OCI-LY7 (cell line): ENCODE results near the gene OPN5. TPM values are rescaled to one million over a fixed set of nuclear protein-coding genes. Genes with fewer than 3 reads are reported as not detected.

Source experiments
- BruUV-seq: library from RNA; stranded (reverse); fragments of 400-500 nt; replicated peaks from 2 replicates; lab custom pipeline; 2021; lab: Mats Ljungman, UMichigan
- CTCF ChIA-PET: fragments of 300-600 bp; sonication (Branson Sonifier 250); formaldehyde crosslinking; loops from one replicate; lab custom pipeline; 2022; ENCODE audit warnings: antibody characterized with exemption; ENCODE audit not compliant: unreplicated experiment; lab: Charles Lee
- POLR2A ChIA-PET: fragments of 300-600 bp; sonication (Branson Sonifier 250); formaldehyde crosslinking; loops from one replicate; lab custom pipeline; 2022; ENCODE audit warnings: antibody characterized with exemption; lab: Charles Lee
- DNase-seq: peaks from one replicate; pipeline ENCODE4 v3.0.0-alpha.2; 2015; ENCODE audit warnings: low spot score
- H2AFZ ChIP-seq: fragments of 200-600 bp; sonication (generic), shearing (Covaris generic); 2 replicates; pipeline ENCODE4 v1.6.1; 2014; ENCODE audit warnings: mild to moderate bottlenecking, antibody characterized with exemption, low read length, moderate library complexity
- H3K27ac ChIP-seq: fragments of 200-600 bp; sonication (generic); 2 replicates; pipeline ENCODE4 v1.5.1; 2014; ENCODE audit warnings: mixed run types, low read depth, mild to moderate bottlenecking, moderate library complexity, low read length, inconsistent platforms; ENCODE audit not compliant: poor library complexity, severe bottlenecking
- H3K36me3 ChIP-seq: fragments of 200-600 bp; sonication (generic); 2 replicates; pipeline ENCODE4 v1.6.1; 2014; ENCODE audit warnings: mild to moderate bottlenecking, antibody characterized with exemption, low read length, moderate library complexity, mixed read lengths; ENCODE audit not compliant: insufficient read depth
- H3K4me1 ChIP-seq: fragments of 200-600 bp; sonication (generic); 2 replicates; pipeline ENCODE4 v1.5.1; 2014; ENCODE audit warnings: mild to moderate bottlenecking, low read length; ENCODE audit not compliant: insufficient read depth, poor library complexity, severe bottlenecking
- H3K4me2 ChIP-seq: fragments of 200-600 bp; sonication (generic); 2 replicates; pipeline ENCODE4 v1.6.1; 2014; ENCODE audit warnings: mild to moderate bottlenecking, low read length
- H3K4me3 ChIP-seq: fragments of 200-600 bp; sonication (generic); 2 replicates; pipeline ENCODE4 v1.5.1; 2014; ENCODE audit warnings: mild to moderate bottlenecking, low read depth, low read length; ENCODE audit not compliant: poor library complexity, severe bottlenecking
- H3K79me2 ChIP-seq: fragments of 200-600 bp; sonication (generic); 2 replicates; pipeline ENCODE4 v1.6.1; 2016; ENCODE audit warnings: low read depth, mild to moderate bottlenecking, low read length, moderate library complexity, mixed read lengths; ENCODE audit not compliant: insufficient read depth
- H3K9me2 ChIP-seq: fragments of 200-600 bp; sonication (generic); 2 replicates; pipeline ENCODE4 v1.6.1; 2016; ENCODE audit warnings: mild to moderate bottlenecking, low read length, mixed read lengths; ENCODE audit not compliant: insufficient read depth
- H3K9me3 ChIP-seq: fragments of 200-600 bp; sonication (generic); 2 replicates; pipeline ENCODE4 v1.6.1; 2014; ENCODE audit warnings: mild to moderate bottlenecking, mixed run types, low read length, mixed read lengths
- H4K20me1 ChIP-seq: fragments of 200-600 bp; sonication (generic); 2 replicates; pipeline ENCODE4 v1.6.1; 2014; ENCODE audit warnings: mild to moderate bottlenecking, antibody characterized with exemption, low read length, moderate library complexity, mixed read lengths; ENCODE audit not compliant: insufficient read depth
- CTCF ChIP-seq: fragments of 200-600 bp; sonication (generic); conservative IDR thresholded peaks from 2 replicates; pipeline ENCODE4 v1.5.1; 2014; ENCODE audit warnings: mild to moderate bottlenecking, antibody characterized with exemption, low read length, moderate library complexity, mixed read lengths
- EZH2phosphoT487 ChIP-seq: fragments of 200-600 bp; sonication (generic); IDR thresholded peaks from 2 replicates; pipeline ENCODE4 v1.6.1; 2018; ENCODE audit warnings: low read depth, borderline replicate concordance, mild to moderate bottlenecking, mixed run types, antibody characterized with exemption, low read length, moderate library complexity, mixed read lengths
- intact Hi-C: fragments of 100-400 bp; cut with micrococcal nuclease; formaldehyde crosslinking; loops from one replicate; pipeline ENCODE4 v1.10.0; 2022; ENCODE audit not compliant: unreplicated experiment
- total RNA-seq, 2 experiments: library from RNA; depleted of rRNA in 1 of 2; stranded (reverse); fragments of >200 nt in 1 of 2; shearing (Covaris generic) in 1 of 2; gene quantifications; 2 replicates each; pipeline ENCODE4 v1.2.3, GENCODE V29; 2014 to 2022

Gene OPN5
- total RNA-seq, 2 experiments from 2014 or later = not detected

DNA sequence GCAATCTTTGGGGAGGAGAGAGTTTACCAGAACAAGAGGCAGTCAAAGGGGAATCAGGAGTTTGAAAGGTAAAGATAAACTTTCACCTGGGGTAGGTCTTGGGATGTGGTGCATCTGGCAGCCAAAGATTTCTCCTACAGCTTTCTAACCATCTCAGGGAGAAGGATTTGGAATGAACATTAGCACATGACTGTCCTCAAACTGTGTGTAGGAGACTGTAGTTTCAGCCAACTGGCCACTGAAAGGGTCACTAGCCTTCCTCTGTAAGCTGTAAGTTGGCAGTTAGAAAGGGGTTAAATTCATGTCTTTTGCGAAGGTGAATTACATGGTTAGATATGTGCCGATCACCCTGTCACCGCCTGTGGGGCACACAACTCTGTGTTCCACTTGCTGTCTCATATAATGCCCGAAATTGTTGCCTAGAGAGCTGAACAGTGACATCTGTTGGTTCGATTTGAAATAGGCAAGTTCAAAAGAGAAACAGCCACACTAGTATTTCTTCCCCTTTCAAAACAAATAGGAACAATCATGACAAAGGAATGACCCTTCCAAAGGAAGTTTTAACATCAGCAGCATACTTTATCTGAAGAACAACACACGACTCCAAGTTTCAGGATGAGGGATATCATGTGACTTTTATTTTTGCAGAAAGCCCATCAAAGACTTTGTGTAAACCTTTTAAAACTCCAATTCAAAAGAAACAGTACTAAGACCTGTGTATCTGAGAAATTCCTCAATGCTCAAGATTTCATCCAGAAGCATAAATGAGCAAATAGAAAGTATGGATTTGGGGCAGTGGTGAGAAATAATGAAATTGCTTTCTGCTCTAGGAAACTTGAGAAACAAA, 1.1 kb upstream of the OPN5 start:
- BruUV-seq = no TSS peak
- Histone ChIP-seq H3K36me3 (no peaks in the 10 kb centered on the region), H3K27ac (no peak overlapping the region), H3K9me2 (no peaks in the 10 kb centered on the region), H3K4me3 (no peak overlapping the region), H3K79me2 (no peaks in the 10 kb centered on the region), H3K4me1 (no peaks in the 10 kb centered on the region), H2AFZ (peak overlapping the region; percentile 26; the same call in 1 of the 2 replicates), H3K4me2 (0 out of 2 replicates have a peak overlapping the region, but pooled peaks have one; percentile 6), H4K20me1 (no peaks in the 10 kb centered on the region), H3K9me3 (no peaks in the 10 kb centered on the region)
- DNase-seq = peak; percentile 67
- intact Hi-C loops = loop anchor here (1.0 to 10.0 kb wide), 3 partner anchors 150 to 466 kb away; no protein-coding TSS in a partner anchor
- POLR2A ChIA-PET = interaction anchor here (0.6 to 0.7 kb wide), 3 partner anchors 98 to 917 kb away, joined by 3 to 4 read pairs (median 3); no protein-coding TSS in a partner anchor
- CTCF ChIA-PET = no interaction called here
- TF ChIP-seq CTCF = peak; percentile 91
- no peak for TF ChIP-seq EZH2phosphoT487

DNA sequence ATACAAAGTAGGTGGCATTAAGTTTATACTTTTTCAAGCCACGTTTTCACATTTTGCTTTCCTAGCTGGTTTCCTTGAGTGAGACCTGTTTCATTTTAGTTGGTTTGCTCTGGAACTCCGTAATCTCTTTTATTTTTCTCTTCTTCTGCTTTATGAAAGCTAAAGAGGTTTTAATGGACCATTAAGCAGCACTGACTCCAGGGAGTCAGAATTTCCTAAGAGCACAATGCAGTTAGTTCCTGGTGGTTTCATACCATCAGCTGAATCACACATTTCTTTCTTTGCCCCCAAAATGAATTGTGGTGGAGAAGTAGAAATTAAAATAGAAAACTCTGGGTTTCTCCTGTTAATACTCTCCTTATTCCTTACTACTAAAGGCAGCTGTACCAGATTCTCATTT, 3.4 kb downstream of the OPN5 start:
- intact Hi-C loops = loop anchor here (5.0 to 10.0 kb wide), 2 partner anchors 57 to 470 kb away; no protein-coding TSS in a partner anchor
- no peaks in the 10 kb centered on the region for H3K9me2 ChIP-seq
- no peak overlapping the region for H3K27ac ChIP-seq
- no peaks in the 10 kb centered on the region for H3K79me2 ChIP-seq
- POLR2A ChIA-PET = no interaction called here
- H3K36me3 ChIP-seq = no peaks in the 10 kb centered on the region
- DNase-seq = no peak
- no peak overlapping the region for H2AFZ ChIP-seq
- TF ChIP-seq CTCF (no peak), EZH2phosphoT487 (no peak)
- no peaks in the 10 kb centered on the region for H4K20me1 ChIP-seq
- CTCF ChIA-PET = no interaction called here
- no peak overlapping the region for H3K4me3 ChIP-seq
- H3K9me3 ChIP-seq = no peaks in the 10 kb centered on the region
- no TSS peak for BruUV-seq
- H3K4me2 ChIP-seq = no peak overlapping the region
- no peaks in the 10 kb centered on the region for H3K4me1 ChIP-seq
